EH (cell line): ENCODE results near the gene TAS1R2.

Experiments
- DNase-seq: peaks from one replicate; pipeline ENCODE4 v3.0.0-alpha.2; 2015; ENCODE audit warnings: low read depth

Gene TAS1R2

GRCh38 chr1:18802231-18802630 is 57.2 kb downstream of the TAS1R2 start:
- no peak for DNase-seq

GRCh38 chr1:18800258-18800657 is 59.2 kb downstream of the TAS1R2 start:
- DNase-seq: no peak

GRCh38 chr1:18799454-18799853 is 60.0 kb downstream of the TAS1R2 start:
- DNase-seq: no peak

GRCh38 chr1:18798946-18799345 is 60.5 kb downstream of the TAS1R2 start:
- no peak for DNase-seq

- no peak for DNase-seq
Observed at GRCh38 chr1:18798533-18798932, 60.9 kb downstream of the TAS1R2 start.

- DNase-seq: no peak
Observed at GRCh38 chr1:18796950-18797349, 62.5 kb downstream of the TAS1R2 start.

GRCh38 chr1:18795002-18795689 is 64.3 kb downstream of the TAS1R2 start:
- DNase-seq: no peak

- DNase-seq: no peak
Observed at GRCh38 chr1:18794561-18794960, 64.9 kb downstream of the TAS1R2 start.

- no peak for DNase-seq
Observed at GRCh38 chr1:18794051-18794450, 65.4 kb downstream of the TAS1R2 start.

- no peak for DNase-seq
Observed at GRCh38 chr1:18793164-18793563, 66.3 kb downstream of the TAS1R2 start.

GRCh38 chr1:18792747-18793146 is 66.7 kb downstream of the TAS1R2 start:
- no peak for DNase-seq
